Measurements from ENCODE around the gene RAF1. TPM values are rescaled to one million over a fixed set of nuclear protein-coding genes. Genes with fewer than 3 reads are reported as not detected.

The RAF1 gene
- total RNA-seq, 1 experiment from 2014 or later, result 101 TPM

- no peak for TF ChIP-seq ZNF423 (CRISPR knock-in tag; IDR thresholded peaks at IDR 0.05)
- TF ChIP-seq, protein P1, sequence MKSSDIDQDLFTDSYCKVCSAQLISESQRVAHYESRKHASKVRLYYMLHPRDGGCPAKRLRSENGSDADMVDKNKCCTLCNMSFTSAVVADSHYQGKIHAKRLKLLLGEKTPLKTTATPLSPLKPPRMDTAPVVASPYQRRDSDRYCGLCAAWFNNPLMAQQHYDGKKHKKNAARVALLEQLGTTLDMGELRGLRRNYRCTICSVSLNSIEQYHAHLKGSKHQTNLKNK (CRISPR knock-in tag; IDR thresholded peaks at IDR 0.05), result no peak
- no peak for TF ChIP-seq KAT7 (CRISPR knock-in tag; IDR thresholded peaks at IDR 0.05; ENCODE audit: borderline replicate concordance)
Observed at GRCh38 chr3:12560505-12561190, 103.3 kb downstream of the RAF1 start (continued).

- Mint-ChIP-seq H3K36me3 (no peaks in the 10 kb centered on the region), H3K27ac (no peak overlapping the region), H3K4me1 (peaks cover 54% of the 10 kb centered on the region), H3K4me3 (peak overlapping the region; percentile 24), H3K9me3 (no peaks in the 10 kb centered on the region), H3K27me3 (ENCODE audit: low read depth) (peaks cover 12% of the 10 kb centered on the region)
- DNase-seq (ENCODE audit: low spot score), result no peak
- ATAC-seq, result no peak
- ChIA-PET CTCF (interaction anchor here (0.6 kb wide), 1 partner anchor 160 kb away, joined by 4 read pairs; no protein-coding TSS in a partner anchor), POLR2A (no interaction called here)
- TF ChIP-seq SMAD4 (CRISPR knock-in tag; IDR thresholded peaks at IDR 0.05), result no peak
- no peak for TF ChIP-seq ZNF219 (CRISPR knock-in tag; IDR thresholded peaks at IDR 0.05; ENCODE audit: borderline replicate concordance)
- TF ChIP-seq KAT7 (CRISPR knock-in tag; IDR thresholded peaks at IDR 0.05; ENCODE audit: borderline replicate concordance), result no peak
- TF ChIP-seq ATF1 (CRISPR knock-in tag; IDR thresholded peaks at IDR 0.05), result no peak
- no peak for TF ChIP-seq OVOL2 (CRISPR knock-in tag; IDR thresholded peaks at IDR 0.05; ENCODE audit: borderline replicate concordance)
- TF ChIP-seq AR (CRISPR knock-in tag; IDR thresholded peaks at IDR 0.05), result no peak
- TF ChIP-seq, protein P2, sequence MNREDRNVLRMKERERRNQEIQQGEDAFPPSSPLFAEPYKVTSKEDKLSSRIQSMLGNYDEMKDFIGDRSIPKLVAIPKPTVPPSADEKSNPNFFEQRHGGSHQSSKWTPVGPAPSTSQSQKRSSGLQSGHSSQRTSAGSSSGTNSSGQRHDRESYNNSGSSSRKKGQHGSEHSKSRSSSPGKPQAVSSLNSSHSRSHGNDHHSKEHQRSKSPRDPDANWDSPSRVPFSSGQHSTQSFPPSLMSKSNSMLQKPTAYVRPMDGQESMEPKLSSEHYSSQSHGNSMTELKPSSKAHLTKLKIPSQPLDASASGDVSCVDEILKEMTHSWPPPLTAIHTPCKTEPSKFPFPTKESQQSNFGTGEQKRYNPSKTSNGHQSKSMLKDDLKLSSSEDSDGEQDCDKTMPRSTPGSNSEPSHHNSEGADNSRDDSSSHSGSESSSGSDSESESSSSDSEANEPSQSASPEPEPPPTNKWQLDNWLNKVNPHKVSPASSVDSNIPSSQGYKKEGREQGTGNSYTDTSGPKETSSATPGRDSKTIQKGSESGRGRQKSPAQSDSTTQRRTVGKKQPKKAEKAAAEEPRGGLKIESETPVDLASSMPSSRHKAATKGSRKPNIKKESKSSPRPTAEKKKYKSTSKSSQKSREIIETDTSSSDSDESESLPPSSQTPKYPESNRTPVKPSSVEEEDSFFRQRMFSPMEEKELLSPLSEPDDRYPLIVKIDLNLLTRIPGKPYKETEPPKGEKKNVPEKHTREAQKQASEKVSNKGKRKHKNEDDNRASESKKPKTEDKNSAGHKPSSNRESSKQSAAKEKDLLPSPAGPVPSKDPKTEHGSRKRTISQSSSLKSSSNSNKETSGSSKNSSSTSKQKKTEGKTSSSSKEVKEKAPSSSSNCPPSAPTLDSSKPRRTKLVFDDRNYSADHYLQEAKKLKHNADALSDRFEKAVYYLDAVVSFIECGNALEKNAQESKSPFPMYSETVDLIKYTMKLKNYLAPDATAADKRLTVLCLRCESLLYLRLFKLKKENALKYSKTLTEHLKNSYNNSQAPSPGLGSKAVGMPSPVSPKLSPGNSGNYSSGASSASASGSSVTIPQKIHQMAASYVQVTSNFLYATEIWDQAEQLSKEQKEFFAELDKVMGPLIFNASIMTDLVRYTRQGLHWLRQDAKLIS (CRISPR knock-in tag; IDR thresholded peaks at IDR 0.05; ENCODE audit: borderline replicate concordance), result no peak
- TF ChIP-seq ZNF532 (CRISPR knock-in tag; IDR thresholded peaks at IDR 0.05; ENCODE audit: borderline replicate concordance), result no peak
- no peak for TF ChIP-seq MYBL2 (CRISPR knock-in tag; IDR thresholded peaks at IDR 0.05)
- no peak for TF ChIP-seq ZNF423 (CRISPR knock-in tag; IDR thresholded peaks at IDR 0.05)
- TF ChIP-seq, protein P3, sequence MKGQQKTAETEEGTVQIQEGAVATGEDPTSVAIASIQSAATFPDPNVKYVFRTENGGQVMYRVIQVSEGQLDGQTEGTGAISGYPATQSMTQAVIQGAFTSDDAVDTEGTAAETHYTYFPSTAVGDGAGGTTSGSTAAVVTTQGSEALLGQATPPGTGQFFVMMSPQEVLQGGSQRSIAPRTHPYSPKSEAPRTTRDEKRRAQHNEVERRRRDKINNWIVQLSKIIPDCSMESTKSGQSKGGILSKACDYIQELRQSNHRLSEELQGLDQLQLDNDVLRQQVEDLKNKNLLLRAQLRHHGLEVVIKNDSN (CRISPR knock-in tag; IDR thresholded peaks at IDR 0.05), result no peak
- TF ChIP-seq NFE2L1 (CRISPR knock-in tag; IDR thresholded peaks at IDR 0.05), result no peak
- no peak for TF ChIP-seq IRF2 (CRISPR knock-in tag; IDR thresholded peaks at IDR 0.05; ENCODE audit: borderline replicate concordance, low read depth)
- TF ChIP-seq, protein P4, sequence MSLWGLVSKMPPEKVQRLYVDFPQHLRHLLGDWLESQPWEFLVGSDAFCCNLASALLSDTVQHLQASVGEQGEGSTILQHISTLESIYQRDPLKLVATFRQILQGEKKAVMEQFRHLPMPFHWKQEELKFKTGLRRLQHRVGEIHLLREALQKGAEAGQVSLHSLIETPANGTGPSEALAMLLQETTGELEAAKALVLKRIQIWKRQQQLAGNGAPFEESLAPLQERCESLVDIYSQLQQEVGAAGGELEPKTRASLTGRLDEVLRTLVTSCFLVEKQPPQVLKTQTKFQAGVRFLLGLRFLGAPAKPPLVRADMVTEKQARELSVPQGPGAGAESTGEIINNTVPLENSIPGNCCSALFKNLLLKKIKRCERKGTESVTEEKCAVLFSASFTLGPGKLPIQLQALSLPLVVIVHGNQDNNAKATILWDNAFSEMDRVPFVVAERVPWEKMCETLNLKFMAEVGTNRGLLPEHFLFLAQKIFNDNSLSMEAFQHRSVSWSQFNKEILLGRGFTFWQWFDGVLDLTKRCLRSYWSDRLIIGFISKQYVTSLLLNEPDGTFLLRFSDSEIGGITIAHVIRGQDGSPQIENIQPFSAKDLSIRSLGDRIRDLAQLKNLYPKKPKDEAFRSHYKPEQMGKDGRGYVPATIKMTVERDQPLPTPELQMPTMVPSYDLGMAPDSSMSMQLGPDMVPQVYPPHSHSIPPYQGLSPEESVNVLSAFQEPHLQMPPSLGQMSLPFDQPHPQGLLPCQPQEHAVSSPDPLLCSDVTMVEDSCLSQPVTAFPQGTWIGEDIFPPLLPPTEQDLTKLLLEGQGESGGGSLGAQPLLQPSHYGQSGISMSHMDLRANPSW (CRISPR knock-in tag; conservative IDR thresholded peaks at IDR 0.05; ENCODE audit: low read depth), result no peak
- TF ChIP-seq, protein P5, sequence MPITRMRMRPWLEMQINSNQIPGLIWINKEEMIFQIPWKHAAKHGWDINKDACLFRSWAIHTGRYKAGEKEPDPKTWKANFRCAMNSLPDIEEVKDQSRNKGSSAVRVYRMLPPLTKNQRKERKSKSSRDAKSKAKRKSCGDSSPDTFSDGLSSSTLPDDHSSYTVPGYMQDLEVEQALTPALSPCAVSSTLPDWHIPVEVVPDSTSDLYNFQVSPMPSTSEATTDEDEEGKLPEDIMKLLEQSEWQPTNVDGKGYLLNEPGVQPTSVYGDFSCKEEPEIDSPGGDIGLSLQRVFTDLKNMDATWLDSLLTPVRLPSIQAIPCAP (CRISPR knock-in tag; IDR thresholded peaks at IDR 0.05), result no peak
Observed at GRCh38 chr3:12559520-12559919, 104.4 kb downstream of the RAF1 start.
